Stimulated activated CD8-positive, alpha-beta memory T cell treated with anti-CD3 and anti-CD28 coated beads, Interleukin-12 subunit alpha, Interleukin-12 subunit beta, amount 100 ng/mL, for 24 hours (primary cell): Measurements from ENCODE around the gene BCL11B.

Source experiments
- DNase-seq: peaks from one replicate; pipeline ENCODE4 v3.0.0-alpha.2; 2020; ENCODE audit errors: extremely low read depth

BCL11B gene

DNA sequence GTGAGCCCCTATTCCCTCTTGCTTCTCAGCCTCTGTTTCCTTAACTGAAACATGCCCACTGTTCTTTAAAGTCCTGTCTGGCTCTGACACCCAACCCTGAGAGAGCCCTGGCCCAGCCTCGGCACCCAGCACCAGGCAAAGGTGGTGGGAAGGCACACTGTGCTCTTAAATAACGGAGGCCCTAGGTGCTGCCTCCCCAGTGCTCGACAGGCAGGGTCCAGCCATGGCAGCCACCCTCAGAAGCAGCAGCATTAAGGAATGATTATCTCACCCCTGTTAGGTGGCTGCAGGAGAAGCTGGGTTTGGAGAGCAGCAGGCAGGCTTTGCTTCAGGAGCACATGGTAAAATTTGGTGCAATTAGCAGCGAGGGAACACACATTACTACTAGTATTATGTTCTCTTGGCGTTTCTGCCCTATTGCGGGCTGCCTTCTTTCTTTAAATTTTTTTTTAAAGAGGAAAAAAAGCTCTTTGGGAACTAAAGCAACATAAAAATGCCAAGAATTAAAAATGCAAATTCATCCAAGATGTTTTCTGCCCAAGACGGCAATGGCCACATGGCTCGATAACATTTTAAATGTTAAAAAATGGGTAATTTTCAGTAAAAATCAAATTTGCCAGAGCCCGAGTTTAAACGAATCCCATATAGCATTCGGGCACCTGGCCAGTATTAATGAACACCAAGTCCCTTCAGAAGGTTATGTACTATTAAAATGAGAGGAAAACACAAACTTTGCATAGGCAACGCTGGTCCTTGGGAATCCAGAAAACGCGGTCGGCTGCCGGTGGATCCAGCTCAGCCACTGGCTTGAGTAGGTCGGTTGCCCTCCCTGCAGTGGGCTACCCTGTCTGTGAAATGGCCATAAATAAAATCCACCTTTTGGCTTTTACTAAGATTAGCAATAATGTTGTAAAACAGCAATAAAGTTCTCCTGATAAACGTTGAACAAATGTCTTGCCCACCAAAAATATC lies 152.2 kb downstream of the BCL11B start:
- no peak for DNase-seq
